Neural progenitor cell (in vitro differentiated cells): ENCODE measurements around the gene RPS6KA3. TPM values are rescaled to one million over a fixed set of nuclear protein-coding genes. Genes with fewer than 3 reads are reported as not detected.

Experiments
- DNase-seq: peaks from one replicate; pipeline ENCODE4 v3.0.0-alpha.2; 2016; ENCODE audit warnings: low spot score
- H2AFZ ChIP-seq: fragments of 200-600 bp; sonication (generic); replicated peaks from 2 replicates; pipeline ENCODE4 v1.6.1; 2016; ENCODE audit warnings: antibody characterized with exemption
- H3F3A ChIP-seq: fragments of 200-600 bp; sonication (generic); 2 replicates; pipeline ENCODE4 v1.6.1; 2016; ENCODE audit warnings: antibody characterized with exemption, low read depth
- H3K27ac ChIP-seq: fragments of 200-600 bp; sonication (generic); 2 replicates; pipeline ENCODE4 v1.5.1; 2016; ENCODE audit warnings: mild to moderate bottlenecking
- H3K27me3 ChIP-seq: fragments of 200-600 bp; sonication (generic); 2 replicates; pipeline ENCODE4 v1.6.1; 2016; ENCODE audit warnings: mild to moderate bottlenecking, moderate library complexity
- H3K36me3 ChIP-seq: fragments of 200-600 bp; sonication (generic); 2 replicates; pipeline ENCODE4 v1.5.1; 2016
- H3K4me1 ChIP-seq: fragments of 200-600 bp; sonication (generic); 2 replicates; pipeline ENCODE4 v1.6.1; 2016; ENCODE audit warnings: mixed run types
- H3K4me2 ChIP-seq: fragments of 200-600 bp; sonication (generic); 2 replicates; pipeline ENCODE4 v1.6.1; 2016
- H3K4me3 ChIP-seq: fragments of 200-600 bp; sonication (generic); 2 replicates; pipeline ENCODE4 v1.5.1; 2016
- H3K79me2 ChIP-seq: fragments of 200-600 bp; sonication (generic); 2 replicates; pipeline ENCODE4 v1.6.1; 2016; ENCODE audit warnings: low read depth
- H3K9ac ChIP-seq: fragments of 200-600 bp; sonication (generic); 2 replicates; pipeline ENCODE4 v1.6.1; 2016
- H3K9me3 ChIP-seq: fragments of 200-600 bp; sonication (generic); 2 replicates; pipeline ENCODE4 v1.5.1; 2016; ENCODE audit warnings: low read depth
- H4K20me1 ChIP-seq: fragments of 200-600 bp; sonication (generic); 2 replicates; pipeline ENCODE4 v1.6.1; 2016; ENCODE audit warnings: low read depth
- H3K27ac Mint-ChIP-seq: 3 replicates; pipeline ENCODE4 v1.8.0; 2021; ENCODE audit warnings: mixed read lengths
- H3K27me3 Mint-ChIP-seq: 2 replicates; pipeline ENCODE4 v1.8.0; 2022; ENCODE audit warnings: low read depth, mild to moderate bottlenecking, inconsistent platforms, moderate library complexity, mixed read lengths; ENCODE audit not compliant: insufficient read depth
- H3K36me3 Mint-ChIP-seq: 3 replicates; pipeline ENCODE4 v1.8.0; 2021; ENCODE audit warnings: mixed read lengths
- H3K4me1 Mint-ChIP-seq: 3 replicates; pipeline ENCODE4 v1.8.0; 2021; ENCODE audit warnings: mixed read lengths
- H3K4me3 Mint-ChIP-seq: 3 replicates; pipeline ENCODE4 v1.8.0; 2021; ENCODE audit warnings: mild to moderate bottlenecking, moderate library complexity, mixed read lengths
- H3K9me3 Mint-ChIP-seq: 3 replicates; pipeline ENCODE4 v1.8.0; 2020; ENCODE audit warnings: mixed read lengths
- CTCF ChIP-seq: fragments of 200-600 bp; sonication (generic); IDR thresholded peaks from 2 replicates; pipeline ENCODE4 v1.5.1; 2017; ENCODE audit warnings: antibody characterized with exemption, mild to moderate bottlenecking
- EZH2 ChIP-seq: fragments of 200-600 bp; sonication (generic); IDR thresholded peaks from 2 replicates; pipeline ENCODE4 v1.6.1; 2017; ENCODE audit warnings: antibody characterized with exemption, mild to moderate bottlenecking, moderate library complexity
- EZH2phosphoT487 ChIP-seq: fragments of 200-600 bp; sonication (generic); IDR thresholded peaks from 2 replicates; pipeline ENCODE4 v1.6.1; 2017; ENCODE audit warnings: antibody characterized with exemption
- total RNA-seq: library from RNA; depleted of rRNA; stranded (reverse); fragments of >200 nt; gene quantifications from 2 replicates; pipeline ENCODE4 v1.2.3, GENCODE V29; 2015; ENCODE audit warnings: low replicate concordance

RPS6KA3 gene
- total RNA-seq, 1 donor from 2014 or later, result 32.2 TPM

GRCh38 chrX:20143111-20143510 is 123.6 kb downstream of the RPS6KA3 start:
- H3K4me1 ChIP-seq, result peaks cover 7% of the 10 kb centered on the region
- H3K9ac ChIP-seq, result no peak overlapping the region
- no peaks in the 10 kb centered on the region for H3K9me3 Mint-ChIP-seq
- H3K4me2 ChIP-seq, result no peak overlapping the region
- peaks cover 20% of the 10 kb centered on the region for H4K20me1 ChIP-seq
- no peak overlapping the region for H2AFZ ChIP-seq
- peak overlapping the region; percentile 24 for H3K4me3 Mint-ChIP-seq
- TF ChIP-seq EZH2phosphoT487, result no peak
- H3K4me1 Mint-ChIP-seq, result peaks cover 9% of the 10 kb centered on the region
- no peak overlapping the region for H3K4me3 ChIP-seq
- peaks cover 2% of the 10 kb centered on the region for H3K36me3 Mint-ChIP-seq
- peaks cover 6% of the 10 kb centered on the region for H3K36me3 ChIP-seq
- no peaks in the 10 kb centered on the region for H3F3A ChIP-seq
- H3K79me2 ChIP-seq, result peaks cover 35% of the 10 kb centered on the region
- H3K27ac ChIP-seq, result no peak overlapping the region
- H3K27me3 ChIP-seq, result no peaks in the 10 kb centered on the region
- no peaks in the 10 kb centered on the region for H3K9me3 ChIP-seq
- DNase-seq, result no peak
- H3K27ac Mint-ChIP-seq, result no peak overlapping the region
- peaks cover 2% of the 10 kb centered on the region for H3K27me3 Mint-ChIP-seq

- Histone ChIP-seq H3K79me2 (peaks cover 49% of the 10 kb centered on the region), H3K4me2 (peak within 1 kb of the TSS; percentile 82), H3K36me3 (peaks cover 10% of the 10 kb centered on the region), H3K9me3 (peaks cover 2% of the 10 kb centered on the region), H3K4me1 (peaks cover 7% of the 10 kb centered on the region), H3K9ac (peak within 1 kb of the TSS; percentile 94), H3K27ac (no peak within 1 kb of the TSS), H4K20me1 (peaks cover 20% of the 10 kb centered on the region), H3K27me3 (no peaks in the 10 kb centered on the region), H2AFZ (no peak within 1 kb of the TSS), H3K4me3 (peak within 1 kb of the TSS; percentile 91), H3F3A (no peaks in the 10 kb centered on the region)
- peak within 1 kb of the TSS; percentile 93 for H3K4me3 Mint-ChIP-seq
- H3K27me3 Mint-ChIP-seq, result peaks cover 2% of the 10 kb centered on the region
- TF ChIP-seq EZH2, result no peak
- TF ChIP-seq EZH2phosphoT487, result no peak
- H3K27ac Mint-ChIP-seq, result no peak within 1 kb of the TSS
- H3K4me1 Mint-ChIP-seq, result peaks cover 9% of the 10 kb centered on the region
- H3K36me3 Mint-ChIP-seq, result peaks cover 6% of the 10 kb centered on the region
- no peaks in the 10 kb centered on the region for H3K9me3 Mint-ChIP-seq
- peak; percentile 96 for DNase-seq
Observed at GRCh38 chrX:20141281-20142220, 125.2 kb downstream of the RPS6KA3 start, which contains the start of gene EIF1AX. Gene EIF1AX, minus strand, starts transcription at chrX:20141838. Its CDS starts 198 bp downstream, at chrX:20141640.

GRCh38 chrX:20140420-20140819 is 126.3 kb downstream of the RPS6KA3 start:
- Histone ChIP-seq H3K36me3 (peaks cover 10% of the 10 kb centered on the region), H2AFZ (no peak overlapping the region), H3K4me2 (peak overlapping the region; percentile 82), H3K4me3 (peak overlapping the region; percentile 91), H3K27me3 (no peaks in the 10 kb centered on the region), H3K27ac (no peak overlapping the region), H3K4me1 (peaks cover 7% of the 10 kb centered on the region), H3K9ac (no peak overlapping the region), H3K9me3 (peaks cover 4% of the 10 kb centered on the region), H3F3A (no peaks in the 10 kb centered on the region), H3K79me2 (peaks cover 56% of the 10 kb centered on the region), H4K20me1 (peaks cover 28% of the 10 kb centered on the region)
- peaks cover 14% of the 10 kb centered on the region for H3K36me3 Mint-ChIP-seq
- no peak for DNase-seq
- no peaks in the 10 kb centered on the region for H3K9me3 Mint-ChIP-seq
- H3K27ac Mint-ChIP-seq, result no peak overlapping the region
- H3K4me3 Mint-ChIP-seq, result peak overlapping the region; percentile 93
- peaks cover 2% of the 10 kb centered on the region for H3K27me3 Mint-ChIP-seq
- H3K4me1 Mint-ChIP-seq, result peaks cover 9% of the 10 kb centered on the region
- TF ChIP-seq CTCF (no peak), EZH2phosphoT487 (no peak), EZH2 (no peak)

- H3K79me2 ChIP-seq, result peaks cover 56% of the 10 kb centered on the region
Observed at GRCh38 chrX:20139966-20140365, 126.7 kb downstream of the RPS6KA3 start.

More at GRCh38 chrX:20139966-20140365, 126.7 kb downstream of the RPS6KA3 start:
- peaks cover 10% of the 10 kb centered on the region for H3K36me3 ChIP-seq
- H3K9me3 ChIP-seq, result peaks cover 4% of the 10 kb centered on the region
- Mint-ChIP-seq H3K27ac (no peak overlapping the region), H3K27me3 (peaks cover 2% of the 10 kb centered on the region), H3K36me3 (peaks cover 14% of the 10 kb centered on the region), H3K4me3 (peak overlapping the region; percentile 93), H3K4me1 (peaks cover 9% of the 10 kb centered on the region), H3K9me3 (no peaks in the 10 kb centered on the region)
- no peak overlapping the region for H2AFZ ChIP-seq
- TF ChIP-seq EZH2 (no peak), EZH2phosphoT487 (no peak), CTCF (no peak)
- H3K27ac ChIP-seq, result no peak overlapping the region
- H3K4me3 ChIP-seq, result peak overlapping the region; percentile 91
- H3K4me1 ChIP-seq, result peaks cover 7% of the 10 kb centered on the region
- H3K27me3 ChIP-seq, result no peaks in the 10 kb centered on the region
- no peaks in the 10 kb centered on the region for H3F3A ChIP-seq
- peaks cover 32% of the 10 kb centered on the region for H4K20me1 ChIP-seq
- no peak for DNase-seq
- peak overlapping the region; percentile 82 for H3K4me2 ChIP-seq
- no peak overlapping the region for H3K9ac ChIP-seq
